Jurkat, Clone E6-1 (cell line): Measurements from ENCODE around the gene PILRA.

Experiments
- DNase-seq: peaks from one replicate; pipeline ENCODE4 v3.0.0-alpha.2; 2011; ENCODE audit warnings: low read depth, low spot score
- H3K4me3 ChIP-seq: 2 replicates; pipeline ENCODE4 v1.5.1; 2011; ENCODE audit warnings: mild to moderate bottlenecking, low read length, control low read depth, moderate library complexity

Gene PILRA

DNA sequence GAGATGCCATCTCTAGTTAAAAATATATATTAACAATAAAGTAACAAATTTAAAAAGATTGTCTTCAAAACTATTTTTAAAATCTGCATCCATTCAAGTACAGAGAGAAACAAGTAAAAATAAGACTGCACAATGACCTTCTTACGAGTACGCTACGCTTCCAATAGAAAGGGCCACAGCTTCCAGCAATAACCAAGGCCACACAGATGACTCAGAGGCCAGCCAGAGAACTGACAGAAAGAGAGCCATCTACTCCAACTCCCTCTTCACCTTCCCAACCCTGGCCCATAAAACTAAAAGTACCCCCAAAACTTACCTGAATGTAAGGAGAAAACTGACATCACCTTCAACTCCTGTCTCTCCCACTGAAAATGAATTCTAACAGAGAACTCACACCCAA lies 26.8 kb downstream of the PILRA start:
- no peak for DNase-seq
- H3K4me3 ChIP-seq = no peak overlapping the region

GRCh38 chr7:100400656-100401055 lies 27.4 kb downstream of the PILRA start:
- H3K4me3 ChIP-seq = no peak overlapping the region
- DNase-seq = peak; percentile 36

GRCh38 chr7:100401811-100402210 lies 28.5 kb downstream of the PILRA start:
- no peak for DNase-seq
- no peak overlapping the region for H3K4me3 ChIP-seq

GRCh38 chr7:100402241-100402640 lies 29.0 kb downstream of the PILRA start:
- no peak overlapping the region for H3K4me3 ChIP-seq
- DNase-seq = no peak

DNA sequence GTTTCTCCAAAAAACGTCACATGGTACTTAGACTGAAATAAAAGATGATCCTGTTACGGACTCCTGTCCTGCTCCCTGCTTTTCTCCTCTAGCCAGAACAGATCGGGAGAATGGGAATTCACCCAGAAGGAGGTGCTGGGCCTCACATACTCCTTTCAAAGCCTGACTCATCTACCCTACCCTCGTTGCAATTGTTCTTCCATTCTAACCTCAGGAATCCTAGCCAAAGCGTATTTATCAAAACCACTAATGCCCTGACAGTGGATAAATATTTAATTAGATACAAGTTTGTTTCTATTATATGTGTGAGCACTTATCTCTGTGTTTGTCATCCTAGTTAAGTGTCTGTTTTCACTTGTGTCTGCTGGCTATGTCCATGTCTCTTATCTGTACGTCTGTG lies 33.5 kb downstream of the PILRA start:
- H3K4me3 ChIP-seq = no peak overlapping the region
- no peak for DNase-seq

DNA sequence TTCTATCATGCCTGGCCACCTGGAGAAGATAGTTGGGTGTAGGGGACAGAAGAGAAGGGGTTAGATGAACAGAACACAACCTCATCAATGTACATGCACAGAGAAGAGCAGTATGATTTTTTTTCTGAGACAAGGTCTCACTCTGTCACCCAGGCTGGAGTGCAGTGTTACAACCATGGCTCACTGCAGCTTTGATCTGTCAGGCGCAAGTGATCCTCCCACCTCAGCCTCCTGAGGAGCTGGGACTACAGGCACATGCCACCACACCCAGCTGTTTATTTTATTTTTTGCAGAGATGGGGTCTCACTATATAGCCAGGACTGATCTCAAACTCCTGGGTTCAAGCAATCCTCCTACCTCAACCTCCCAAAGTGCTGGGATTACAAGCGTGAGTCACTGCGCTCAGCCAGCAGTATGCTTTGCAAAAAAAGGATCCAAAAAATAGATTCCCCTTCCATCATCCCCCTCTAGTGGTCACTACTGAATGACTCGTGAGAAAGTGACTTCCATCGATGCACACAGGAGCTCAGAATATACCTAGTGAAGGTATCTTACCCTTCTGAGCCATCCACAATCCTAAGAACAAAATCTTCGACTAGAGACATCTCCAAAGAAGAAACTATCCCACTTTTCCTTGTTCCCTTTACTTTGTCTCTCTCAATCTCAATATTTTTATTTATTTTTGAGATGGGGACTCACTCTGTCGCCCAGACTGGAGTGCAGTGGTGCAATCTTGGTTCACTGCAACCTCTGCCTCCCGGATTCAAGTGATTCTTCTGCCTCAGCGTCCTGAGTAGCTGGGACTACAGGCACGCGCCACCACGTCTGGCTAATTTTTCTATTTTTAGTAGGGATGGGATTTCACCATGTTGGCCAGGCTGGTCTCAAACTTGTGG lies 34.2 kb downstream of the PILRA start:
- H3K4me3 ChIP-seq = no peak overlapping the region
- DNase-seq = peak; percentile 59

GRCh38 chr7:100411101-100411500 lies 37.8 kb downstream of the PILRA start:
- no peak overlapping the region for H3K4me3 ChIP-seq
- no peak for DNase-seq

- DNase-seq = no peak
- no peak overlapping the region for H3K4me3 ChIP-seq
These were observed 40.1 kb downstream of the PILRA start for GRCh38 chr7:100413346-100413745.

- H3K4me3 ChIP-seq = no peak overlapping the region
- DNase-seq = no peak
These were observed 40.6 kb downstream of the PILRA start for GRCh38 chr7:100413889-100414288.

DNA sequence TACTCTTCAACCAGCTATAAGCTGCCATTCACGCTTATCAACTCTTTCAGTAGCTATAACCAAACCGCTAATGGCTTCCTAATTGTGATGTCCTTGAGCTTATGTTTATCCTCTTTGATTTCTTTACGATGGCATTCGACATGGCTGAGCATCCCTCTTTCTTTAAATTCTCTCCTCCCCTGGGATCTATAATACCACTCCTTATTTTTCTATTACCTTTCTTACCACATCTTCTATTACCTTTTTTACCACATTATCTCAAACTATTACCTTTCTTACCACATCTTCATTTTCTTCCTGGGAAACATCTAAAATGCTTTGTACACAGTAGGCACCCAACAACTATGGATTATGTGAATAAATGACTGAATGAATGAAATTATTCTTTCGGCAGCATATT lies 42.2 kb downstream of the PILRA start:
- no peak for DNase-seq
- no peak overlapping the region for H3K4me3 ChIP-seq

GRCh38 chr7:100418930-100419659 lies 45.8 kb downstream of the PILRA start:
- H3K4me3 ChIP-seq = no peak overlapping the region

GRCh38 chr7:100419660-100420226 lies 46.5 kb downstream of the PILRA start:
- no peak for DNase-seq

More at GRCh38 chr7:100418930-100419659, 45.8 kb downstream of the PILRA start:
- DNase-seq = no peak

GRCh38 chr7:100423315-100423714 lies 50.0 kb downstream of the PILRA start:
- no peak for DNase-seq
- no peak overlapping the region for H3K4me3 ChIP-seq

More at GRCh38 chr7:100419660-100420226, 46.5 kb downstream of the PILRA start:
- no peak overlapping the region for H3K4me3 ChIP-seq

- no peak overlapping the region for H3K4me3 ChIP-seq
- no peak for DNase-seq
These were observed 52.1 kb downstream of the PILRA start for GRCh38 chr7:100425347-100425746.

DNA sequence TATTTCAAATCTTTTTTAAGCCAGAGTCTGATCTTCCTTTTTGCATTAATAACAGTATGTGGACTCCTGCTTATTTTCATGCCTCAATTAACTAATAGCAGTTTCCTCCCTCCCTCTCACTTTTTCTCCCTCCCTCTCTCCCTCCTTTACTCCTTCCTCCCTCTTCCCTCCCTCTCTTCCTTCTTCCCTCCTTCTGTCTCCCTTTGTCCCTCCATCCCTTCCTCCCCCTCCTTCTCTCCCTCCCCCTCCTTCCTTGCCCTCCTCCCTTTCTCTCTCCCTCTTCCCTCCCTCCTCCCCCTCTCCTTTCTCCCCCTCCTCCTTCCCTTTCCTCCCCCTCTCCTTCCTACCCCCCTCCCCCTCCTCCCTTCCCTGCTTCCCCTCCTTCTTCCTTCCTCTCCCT lies 53.2 kb downstream of the PILRA start:
- no peak overlapping the region for H3K4me3 ChIP-seq
- no peak for DNase-seq

DNA sequence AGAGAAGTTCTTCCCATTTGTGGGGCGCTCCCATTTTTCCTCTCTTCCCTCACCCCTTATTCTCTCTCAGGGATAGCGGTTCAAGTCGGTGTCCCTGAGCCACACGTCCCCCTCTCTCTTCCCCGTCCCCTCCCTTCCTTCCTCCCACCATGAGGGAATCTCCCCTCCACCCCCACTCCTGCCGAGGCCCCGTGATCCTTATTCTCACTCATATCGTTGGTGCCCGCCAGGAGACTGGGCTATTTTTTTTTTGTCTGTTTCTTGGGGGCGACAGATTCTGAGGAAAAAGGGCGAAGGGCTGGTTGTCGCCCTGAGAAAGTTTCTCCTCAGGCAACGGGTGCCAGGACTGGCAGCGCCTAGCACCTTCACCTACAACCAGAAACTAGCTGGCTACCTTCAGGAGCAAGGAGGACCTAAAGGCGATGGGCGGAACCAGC lies 54.5 kb downstream of the PILRA start:
- no peak overlapping the region for H3K4me3 ChIP-seq
- DNase-seq = no peak

DNA sequence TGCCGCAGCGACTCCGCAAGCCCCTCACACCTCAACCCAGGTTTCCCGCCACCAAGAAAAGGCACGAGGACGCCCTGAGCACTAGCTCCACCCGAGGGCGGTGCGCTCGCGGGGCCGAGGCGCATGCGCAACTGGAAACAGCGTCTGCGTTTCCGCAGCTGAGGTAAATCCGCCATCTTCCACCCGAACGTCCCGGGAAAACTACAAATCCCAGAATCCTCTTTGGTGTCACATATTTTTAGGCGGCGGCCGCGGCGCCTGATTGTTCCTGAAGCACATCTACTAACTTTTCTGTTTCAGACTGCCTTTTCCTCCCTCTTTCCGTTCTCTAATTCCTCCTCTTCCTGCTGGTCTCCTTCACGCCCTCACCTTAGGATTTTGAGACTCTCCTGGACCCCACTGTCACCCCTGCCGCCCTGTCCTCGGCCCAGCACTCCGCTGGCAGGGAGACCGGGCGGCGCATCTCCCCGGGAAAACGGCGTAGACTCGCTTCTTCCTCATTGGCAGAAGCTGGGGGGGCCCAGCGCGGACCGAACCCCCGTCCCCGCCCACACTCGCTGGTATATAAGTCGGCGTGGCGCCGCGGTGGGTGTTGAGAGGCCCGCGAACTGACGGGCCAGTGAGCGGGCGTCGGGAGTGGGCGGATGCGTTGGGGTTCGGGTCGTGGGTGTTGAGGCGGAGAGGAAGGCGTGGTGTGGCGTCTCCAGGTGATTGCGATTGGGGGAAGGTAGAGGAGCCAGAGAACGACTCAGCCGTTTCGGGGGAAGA lies 55.1 kb downstream of the PILRA start, which contains the start of gene ZCWPW1:
ZCWPW1 (minus strand) TSS at position 505 of the 768 bp plus-strand sequence. CDS start 8,054 bp downstream, outside the sequence.
- DNase-seq = peak; percentile 96
- peak within 1 kb of the TSS; percentile 69 for H3K4me3 ChIP-seq

DNA sequence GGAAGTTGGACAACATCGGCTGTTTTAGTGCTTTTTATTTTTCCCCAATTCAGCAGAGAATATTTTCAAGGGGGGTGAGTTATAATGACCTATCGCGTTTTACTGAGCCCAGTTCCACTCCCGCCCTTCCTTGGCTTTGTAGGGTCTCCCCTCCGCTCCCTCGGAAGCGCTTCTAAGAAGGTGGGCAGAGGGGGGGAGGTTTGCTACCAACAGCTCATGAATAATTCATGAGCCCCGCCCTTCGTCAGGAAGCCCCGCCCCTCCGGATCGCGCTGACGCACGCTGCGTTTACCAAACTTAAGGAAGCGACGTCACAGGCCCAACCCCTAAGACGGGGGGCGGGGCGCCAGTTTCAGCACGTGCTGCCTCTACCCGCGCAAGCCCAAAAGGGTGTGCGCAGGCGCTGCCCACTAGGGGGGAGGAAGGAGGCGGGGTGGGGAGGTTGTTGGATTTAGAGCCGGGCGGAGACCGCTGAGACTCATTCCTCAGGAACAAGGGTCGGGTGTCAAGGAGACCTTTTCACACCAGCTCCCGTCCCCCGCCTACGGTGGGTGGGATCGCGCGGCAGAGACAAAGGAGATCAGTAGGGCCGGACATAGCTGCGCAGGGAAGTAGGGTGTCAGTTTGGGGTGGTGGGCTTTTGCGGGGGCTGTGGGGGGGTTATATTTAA lies 55.8 kb downstream of the PILRA start:
- peak; percentile 99 for DNase-seq
- peak overlapping the region; percentile 69 for H3K4me3 ChIP-seq
